Hepatocyte (in vitro differentiated cells): ENCODE results near the gene RNF112. TPM values are rescaled to one million over a fixed set of nuclear protein-coding genes. Genes with fewer than 3 reads are reported as not detected.
A peak's percentile ranks its signal among the peaks of the same experiment; 100 is the strongest.

ENCODE experiments used
- DNase-seq: peaks from one replicate; pipeline ENCODE4 v3.0.0-alpha.2; 2016; ENCODE audit warnings: low spot score
- H2AFZ ChIP-seq: fragments of 200-600 bp; sonication (generic); 2 replicates; pipeline ENCODE4 v1.6.0; 2016; ENCODE audit warnings: antibody characterized with exemption, mild to moderate bottlenecking
- H3K27ac ChIP-seq: fragments of 200-600 bp; sonication (generic); 2 replicates; pipeline ENCODE4 v1.5.1; 2016; ENCODE audit warnings: mild to moderate bottlenecking
- H3K27me3 ChIP-seq: fragments of 200-600 bp; sonication (generic); 2 replicates; pipeline ENCODE4 v1.6.1; 2016
- H3K36me3 ChIP-seq: fragments of 200-600 bp; sonication (generic); replicated peaks from 2 replicates; pipeline ENCODE4 v1.5.1; 2016; ENCODE audit warnings: low read depth; ENCODE audit not compliant: insufficient read depth
- H3K4me1 ChIP-seq: fragments of 200-600 bp; sonication (generic); 2 replicates; pipeline ENCODE4 v1.5.1; 2016; ENCODE audit warnings: mild to moderate bottlenecking, moderate library complexity; ENCODE audit not compliant: insufficient read depth
- H3K4me2 ChIP-seq: fragments of 200-600 bp; sonication (generic); 2 replicates; pipeline ENCODE4 v1.6.0; 2016
- H3K4me3 ChIP-seq: fragments of 200-600 bp; sonication (generic); 2 replicates; pipeline ENCODE4 v1.5.1; 2016; ENCODE audit warnings: mild to moderate bottlenecking
- H3K79me2 ChIP-seq: fragments of 200-600 bp; sonication (generic); 2 replicates; pipeline ENCODE4 v1.6.0; 2017; ENCODE audit warnings: mild to moderate bottlenecking
- H3K9me2 ChIP-seq: fragments of 200-600 bp; sonication (generic); replicated peaks from 2 replicates; pipeline ENCODE4 v1.6.0; 2017; ENCODE audit warnings: mild to moderate bottlenecking; ENCODE audit not compliant: insufficient read depth
- H3K9me3 ChIP-seq: fragments of 200-600 bp; sonication (generic); 2 replicates; pipeline ENCODE4 v1.5.1; 2016; ENCODE audit warnings: low read depth, mild to moderate bottlenecking
- H4K20me1 ChIP-seq: fragments of 200-600 bp; sonication (generic); 2 replicates; pipeline ENCODE4 v1.6.0; 2016; ENCODE audit warnings: mild to moderate bottlenecking; ENCODE audit not compliant: insufficient read depth, poor library complexity, severe bottlenecking
- CTCF ChIP-seq: fragments of 200-600 bp; sonication (generic); IDR thresholded peaks from 2 replicates; pipeline ENCODE4 v1.5.1; 2016; ENCODE audit warnings: antibody characterized with exemption, mild to moderate bottlenecking; ENCODE audit not compliant: poor library complexity
- EZH2 ChIP-seq: fragments of 200-600 bp; sonication (generic); IDR thresholded peaks from 2 replicates; pipeline ENCODE4 v1.6.1; 2016; ENCODE audit warnings: antibody characterized with exemption, mild to moderate bottlenecking, borderline replicate concordance
- EZH2phosphoT487 ChIP-seq: fragments of 200-600 bp; sonication (generic); IDR thresholded peaks from one replicate; pipeline ENCODE4 v1.6.1; 2018; ENCODE audit warnings: antibody characterized with exemption, mild to moderate bottlenecking, low read depth, moderate library complexity; ENCODE audit not compliant: unreplicated experiment, severe bottlenecking
- WGBS: methylation state at CpG from one replicate; pipeline ENCODE4 v1.1.6; 2016; ENCODE audit warnings: low lambda C conversion rate; ENCODE audit errors: missing lambda C conversion rate; 5-methylcytosine and 5-hydroxymethylcytosine counted together
- polyA plus RNA-seq: library from polyadenylated mRNA; unstranded; fragments of >200 nt; fragmentation: Nextera tagmentation; extraction: Ambion mirVana; gene quantifications from 2 replicates; pipeline ENCODE4 v1.2.1, GENCODE V29; 2016
- total RNA-seq: library from RNA; depleted of rRNA; stranded (reverse); fragments of >200 nt; gene quantifications from 2 replicates; pipeline ENCODE4 v1.2.3, GENCODE V29; 2014

The RNF112 gene
- total and polyA plus RNA-seq, 2 experiments from 2014 or later: 7.8 to 8.6 TPM

DNA sequence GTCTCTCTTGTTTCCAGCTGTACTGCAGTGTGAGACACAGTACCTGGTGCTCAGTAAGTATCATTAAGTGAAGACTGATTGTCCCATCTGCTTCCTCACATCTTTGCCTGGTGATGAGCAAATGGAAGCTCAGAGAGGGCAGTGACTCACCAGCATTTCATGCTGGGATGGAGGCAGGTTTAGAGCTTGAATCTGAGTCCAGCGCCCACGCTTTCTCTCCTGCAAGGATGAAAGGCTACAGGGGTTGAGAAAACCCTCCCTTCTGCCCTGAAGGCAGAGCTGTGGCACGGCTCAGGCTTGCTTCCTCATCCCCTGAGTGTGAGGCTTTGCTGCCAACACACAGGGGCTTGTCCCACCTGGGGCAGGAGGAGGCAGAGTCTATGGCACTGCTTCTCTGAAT is 1.5 kb upstream of the RNF112 start:
- TF ChIP-seq EZH2phosphoT487: no peak
- no peak for TF ChIP-seq CTCF
- no peak for TF ChIP-seq EZH2
- Histone ChIP-seq H3K9me3 (no peaks in the 10 kb centered on the region), H3K27me3 (no peaks in the 10 kb centered on the region), H3K4me3 (no peak overlapping the region), H3K36me3 (no peaks in the 10 kb centered on the region), H3K9me2 (no peaks in the 10 kb centered on the region), H3K4me2 (no peak overlapping the region), H4K20me1 (no peaks in the 10 kb centered on the region), H2AFZ (no peak overlapping the region), H3K4me1 (peaks cover 9% of the 10 kb centered on the region), H3K79me2 (no peaks in the 10 kb centered on the region), H3K27ac (no peak overlapping the region)
- peak; percentile 50 for DNase-seq
- 69% methylated on average over 3 of the region's 3 CpGs for WGBS

DNA sequence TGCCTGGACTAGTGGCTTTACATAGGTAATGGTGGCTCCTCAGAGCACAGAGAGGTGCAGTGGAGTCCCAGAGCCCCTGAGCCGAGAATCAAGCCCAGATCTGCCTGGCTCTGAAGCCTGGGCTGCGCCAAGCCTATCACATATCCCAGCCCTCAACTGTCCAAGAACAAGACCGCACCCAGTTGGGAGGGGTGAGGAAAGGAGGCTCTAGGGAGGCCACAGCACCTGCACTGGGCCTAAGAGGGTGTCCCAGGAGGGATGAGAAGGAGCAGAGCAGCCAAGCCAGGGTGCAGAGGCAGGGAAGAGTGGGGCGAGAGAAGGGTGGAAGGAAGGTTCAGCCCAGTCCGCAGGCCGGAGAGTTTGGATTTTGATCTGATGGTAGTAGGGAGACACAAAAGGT is 941 bp upstream of the RNF112 start:
- H3K4me3 ChIP-seq: no peak overlapping the region
- no peaks in the 10 kb centered on the region for H3K9me2 ChIP-seq
- no peak for TF ChIP-seq CTCF
- H3K27me3 ChIP-seq: no peaks in the 10 kb centered on the region
- H3K4me1 ChIP-seq: peaks cover 9% of the 10 kb centered on the region
- H3K27ac ChIP-seq: no peak overlapping the region
- H3K4me2 ChIP-seq: no peak overlapping the region
- no peaks in the 10 kb centered on the region for H3K9me3 ChIP-seq
- no peaks in the 10 kb centered on the region for H3K79me2 ChIP-seq
- no peaks in the 10 kb centered on the region for H3K36me3 ChIP-seq
- no peak overlapping the region for H2AFZ ChIP-seq
- no peak for DNase-seq
- WGBS: 96% methylated on average over 6 of the region's 6 CpGs
- H4K20me1 ChIP-seq: no peaks in the 10 kb centered on the region

- H2AFZ ChIP-seq: no peak overlapping the region
- TF ChIP-seq EZH2 (no peak), EZH2phosphoT487 (no peak), CTCF (no peak)
- no peaks in the 10 kb centered on the region for H3K9me2 ChIP-seq
- peaks cover 9% of the 10 kb centered on the region for H3K4me1 ChIP-seq
- no peaks in the 10 kb centered on the region for H3K36me3 ChIP-seq
- no peak for DNase-seq
- 79% methylated on average over 9 of the region's 9 CpGs for WGBS
- peak overlapping the region; percentile 48 for H3K27ac ChIP-seq
- no peaks in the 10 kb centered on the region for H4K20me1 ChIP-seq
- H3K4me3 ChIP-seq: no peak overlapping the region
- H3K27me3 ChIP-seq: no peaks in the 10 kb centered on the region
- no peaks in the 10 kb centered on the region for H3K9me3 ChIP-seq
- peak overlapping the region; percentile 73 for H3K4me2 ChIP-seq
- H3K79me2 ChIP-seq: no peaks in the 10 kb centered on the region
Observed at GRCh38 chr17:19411631-19412030, 599 bp downstream of the RNF112 start.

DNA sequence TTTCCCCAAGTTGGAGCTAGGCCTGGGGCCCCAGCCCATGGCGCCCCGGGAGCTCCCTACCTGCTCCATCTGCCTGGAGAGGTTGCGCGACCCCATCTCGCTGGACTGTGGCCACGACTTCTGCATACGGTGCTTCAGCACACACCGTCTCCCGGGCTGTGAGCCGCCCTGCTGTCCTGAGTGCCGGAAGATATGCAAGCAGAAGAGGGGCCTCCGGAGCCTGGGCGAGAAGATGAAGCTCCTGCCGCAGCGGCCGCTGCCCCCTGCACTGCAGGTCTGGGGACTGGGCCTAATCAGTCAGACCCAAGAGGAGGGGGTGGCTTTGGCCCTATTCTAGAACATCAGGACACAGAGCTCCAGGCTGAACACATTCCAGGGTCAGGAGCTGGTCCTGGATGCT is 1.5 kb downstream of the RNF112 start:
- Histone ChIP-seq H3K79me2 (no peaks in the 10 kb centered on the region), H3K9me3 (no peaks in the 10 kb centered on the region), H3K27me3 (no peaks in the 10 kb centered on the region), H4K20me1 (no peaks in the 10 kb centered on the region), H3K36me3 (no peaks in the 10 kb centered on the region), H3K4me2 (peak overlapping the region; percentile 73), H3K4me3 (no peak overlapping the region), H3K27ac (no peak overlapping the region), H3K9me2 (no peaks in the 10 kb centered on the region), H3K4me1 (peaks cover 12% of the 10 kb centered on the region), H2AFZ (no peak overlapping the region)
- 95% methylated on average over 15 of the region's 16 CpGs for WGBS
- TF ChIP-seq EZH2 (no peak), CTCF (no peak), EZH2phosphoT487 (no peak)
- no peak for DNase-seq
